ENCODE data around the gene OR1I1.

GRCh38 chr19:15038294-15038693, 43.7 kb upstream of the OR1I1 start:
- TF ChIP-seq, protein P1, sequence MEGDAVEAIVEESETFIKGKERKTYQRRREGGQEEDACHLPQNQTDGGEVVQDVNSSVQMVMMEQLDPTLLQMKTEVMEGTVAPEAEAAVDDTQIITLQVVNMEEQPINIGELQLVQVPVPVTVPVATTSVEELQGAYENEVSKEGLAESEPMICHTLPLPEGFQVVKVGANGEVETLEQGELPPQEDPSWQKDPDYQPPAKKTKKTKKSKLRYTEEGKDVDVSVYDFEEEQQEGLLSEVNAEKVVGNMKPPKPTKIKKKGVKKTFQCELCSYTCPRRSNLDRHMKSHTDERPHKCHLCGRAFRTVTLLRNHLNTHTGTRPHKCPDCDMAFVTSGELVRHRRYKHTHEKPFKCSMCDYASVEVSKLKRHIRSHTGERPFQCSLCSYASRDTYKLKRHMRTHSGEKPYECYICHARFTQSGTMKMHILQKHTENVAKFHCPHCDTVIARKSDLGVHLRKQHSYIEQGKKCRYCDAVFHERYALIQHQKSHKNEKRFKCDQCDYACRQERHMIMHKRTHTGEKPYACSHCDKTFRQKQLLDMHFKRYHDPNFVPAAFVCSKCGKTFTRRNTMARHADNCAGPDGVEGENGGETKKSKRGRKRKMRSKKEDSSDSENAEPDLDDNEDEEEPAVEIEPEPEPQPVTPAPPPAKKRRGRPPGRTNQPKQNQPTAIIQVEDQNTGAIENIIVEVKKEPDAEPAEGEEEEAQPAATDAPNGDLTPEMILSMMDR (IDR thresholded peaks at IDR 0.05; ENCODE audit: poor library complexity): no peak
- no peak for TF ChIP-seq EZH2phosphoT487 (IDR thresholded peaks at IDR 0.05; ENCODE audit: low read depth, severe bottlenecking, unreplicated experiment)
- TF ChIP-seq EZH2 (IDR thresholded peaks at IDR 0.05; ENCODE audit: borderline replicate concordance): no peak

Data from hepatocyte (in vitro differentiated cells).